Mesenteric fat pad (tissue), 1 donor: Measurements from ENCODE around the gene INAFM2. TPM values are rescaled to one million over a fixed set of nuclear protein-coding genes. Genes with fewer than 3 reads are reported as not detected.
A peak's percentile ranks its signal among the peaks of the same experiment; 100 is the strongest.

Experiments used
- DNase-seq: peaks from one replicate; pipeline ENCODE4 v3.0.0-alpha.2; 2020; ENCODE audit warnings: low spot score
- total RNA-seq: library from RNA; stranded (reverse); fragmentation: NEBNext Ultra II Directional; extraction: Animal tissue kit (Norgen Biotek cat#: 25700); gene quantifications from one replicate; pipeline ENCODE4 v1.2.1, GENCODE V29; 2021
- donor health status: DM: yes; HTN: yes; CAD: no.

INAFM2 gene
- total RNA-seq, 1 donor from 2014 or later = 27.9 TPM

DNA sequence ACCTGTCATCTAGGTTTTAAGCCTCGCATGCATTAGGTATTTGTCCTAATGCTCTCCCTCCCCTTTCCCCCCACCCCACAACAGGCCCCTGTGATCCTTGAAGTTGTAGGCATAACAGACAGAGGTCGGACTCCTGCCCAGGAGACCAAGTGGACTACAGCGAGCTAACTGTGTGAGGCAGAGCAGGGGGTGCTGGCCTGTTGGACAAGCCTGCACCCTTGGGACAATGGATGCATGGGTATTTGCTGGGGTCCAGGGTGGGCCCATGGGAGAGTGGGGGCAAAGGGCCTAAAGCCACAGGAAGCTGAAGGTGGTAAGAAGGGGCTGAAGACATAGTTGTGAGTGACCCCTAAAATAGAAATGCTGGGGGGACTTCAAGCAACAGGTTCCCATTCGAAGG, 18.2 kb upstream of the INAFM2 start:
- DNase-seq = no peak

GRCh38 chr15:40306371-40306770, 17.1 kb upstream of the INAFM2 start:
- DNase-seq = no peak

- DNase-seq = no peak
Measured at GRCh38 chr15:40306908-40307307, 16.6 kb upstream of the INAFM2 start.

DNA sequence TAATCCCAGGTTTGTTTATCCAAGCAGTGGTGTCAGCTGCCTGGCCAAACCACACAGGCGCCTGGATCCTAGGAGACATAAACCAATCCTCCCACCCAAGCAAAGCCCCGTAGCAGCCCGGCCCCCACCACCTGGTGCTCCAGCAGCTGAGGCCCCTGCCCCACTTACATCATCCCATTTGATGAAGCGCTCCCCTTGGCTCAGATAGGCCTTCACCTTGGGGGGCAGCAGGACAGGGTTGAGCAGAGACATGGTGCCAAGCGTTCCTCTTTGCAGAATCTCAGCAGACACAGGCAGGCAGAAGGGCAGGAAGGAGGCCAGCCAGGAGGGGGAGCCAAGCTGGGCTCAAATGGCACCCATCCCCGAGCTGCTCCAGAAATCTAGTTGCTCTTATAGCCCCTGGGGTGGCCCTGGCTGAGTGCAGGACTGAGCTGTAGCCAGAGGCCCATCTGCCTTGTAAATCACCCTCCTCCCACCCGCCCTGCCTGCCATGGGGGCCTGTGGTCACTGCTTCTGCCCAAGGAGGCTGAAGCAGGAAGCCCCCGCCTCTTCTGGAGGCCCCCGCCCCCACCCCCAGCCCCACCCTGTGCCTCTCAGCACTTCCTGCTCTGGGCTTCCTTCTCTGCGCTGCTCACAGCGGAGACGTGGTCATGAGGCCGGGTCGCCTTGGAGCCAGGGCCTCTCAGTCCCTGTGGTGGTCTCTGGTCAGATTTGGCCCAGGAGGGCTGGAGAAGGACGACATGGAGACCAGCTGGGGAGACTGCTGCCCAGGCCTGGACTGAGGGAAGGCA, 15.9 kb upstream of the INAFM2 start, which contains the start of gene PLCB2:
PLCB2 (minus strand) TSS at position 515 of the 791 bp plus-strand sequence; CDS start at position 252, 263 bp downstream.
- DNase-seq = no peak

GRCh38 chr15:40309344-40309862, 14.1 kb upstream of the INAFM2 start:
- no peak for DNase-seq

DNA sequence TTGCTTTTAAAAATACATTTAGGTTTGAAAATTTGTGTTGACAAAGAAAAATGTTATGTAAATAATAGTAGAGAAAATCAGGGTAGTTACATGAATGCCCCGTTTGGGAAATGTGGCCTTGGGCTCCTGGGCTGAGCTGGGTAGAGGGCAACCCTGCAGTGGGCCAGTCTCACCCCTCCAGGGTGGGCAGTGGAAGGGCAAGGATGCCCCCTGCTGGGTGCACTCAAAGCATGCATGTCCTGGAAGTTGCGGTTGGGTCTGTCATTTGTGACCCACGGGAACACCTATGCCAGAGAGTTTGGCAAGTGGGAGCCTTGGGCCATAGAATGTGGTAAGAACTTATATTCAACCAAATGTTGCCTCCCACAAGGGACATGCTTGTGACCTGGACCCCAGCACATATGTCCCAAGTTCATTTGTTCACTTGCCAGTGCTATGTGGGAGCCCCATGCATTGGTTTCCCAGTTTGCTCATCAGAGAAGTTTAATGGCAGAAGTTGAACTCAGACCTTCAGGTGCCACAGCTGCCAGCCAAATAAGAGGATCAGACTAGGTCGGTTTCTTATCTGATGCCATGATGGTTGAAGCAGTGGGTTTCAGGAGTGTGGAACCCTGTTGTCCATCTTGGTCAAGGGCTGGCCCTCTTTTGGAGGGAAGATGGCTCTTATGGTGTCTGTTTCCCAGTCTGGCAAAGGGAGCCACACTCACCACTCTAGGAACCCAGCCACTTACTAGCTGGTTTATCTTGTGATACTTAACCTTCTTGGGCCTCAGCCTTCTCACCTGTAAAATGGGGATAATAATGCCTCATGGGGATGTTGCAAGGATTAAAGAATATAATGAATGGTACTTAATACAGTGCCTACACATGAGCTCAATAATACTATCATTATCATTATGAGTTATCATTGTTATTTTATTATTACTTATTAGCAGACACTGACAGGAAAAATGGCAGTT, 13.2 kb upstream of the INAFM2 start:
- no peak for DNase-seq

- DNase-seq = no peak
Measured at GRCh38 chr15:40310993-40311392, 12.5 kb upstream of the INAFM2 start.

DNA sequence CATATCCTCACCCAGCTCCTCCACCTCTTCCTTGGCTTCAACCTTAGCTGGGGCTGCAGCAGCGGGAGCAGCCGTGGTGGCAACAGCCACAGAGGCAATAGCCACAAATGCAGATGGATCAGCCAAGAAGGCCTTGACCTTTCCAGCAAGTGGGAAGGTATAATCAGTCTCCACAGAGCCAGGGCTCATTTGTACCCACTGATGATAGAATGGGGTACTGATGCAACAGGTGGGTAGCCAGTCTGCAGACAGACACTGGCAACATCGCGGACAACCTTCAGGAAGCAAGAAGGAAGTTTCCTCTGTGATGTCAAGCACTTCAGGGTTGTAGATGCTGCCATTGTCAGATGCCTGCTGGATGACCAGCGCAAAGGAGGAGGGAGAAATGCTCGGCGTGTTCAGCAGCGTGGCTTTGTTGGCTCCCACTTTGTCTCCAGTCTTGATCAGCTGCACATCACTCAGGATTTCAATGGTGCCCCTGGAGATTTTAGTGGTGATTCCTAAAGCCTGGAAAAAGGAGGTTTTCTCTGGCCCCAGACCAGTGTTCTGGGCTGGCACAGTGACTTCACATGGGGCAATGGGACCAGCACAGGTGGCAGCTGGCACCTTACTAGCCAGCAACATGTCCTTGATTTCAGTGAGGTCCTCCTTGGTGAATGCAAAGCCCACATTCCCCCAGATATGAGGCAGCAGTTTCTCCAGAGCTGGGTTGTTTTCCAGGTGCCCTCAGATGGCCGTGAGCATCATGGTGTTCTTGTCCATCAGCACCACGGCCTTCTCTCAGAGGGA, 10.9 kb upstream of the INAFM2 start:
- DNase-seq = no peak

- no peak for DNase-seq
Measured at GRCh38 chr15:40313531-40314398, 9.7 kb upstream of the INAFM2 start.

- no peak for DNase-seq
Measured at GRCh38 chr15:40314723-40315276, 8.7 kb upstream of the INAFM2 start.

GRCh38 chr15:40316931-40317330, 6.6 kb upstream of the INAFM2 start:
- DNase-seq = no peak

DNA sequence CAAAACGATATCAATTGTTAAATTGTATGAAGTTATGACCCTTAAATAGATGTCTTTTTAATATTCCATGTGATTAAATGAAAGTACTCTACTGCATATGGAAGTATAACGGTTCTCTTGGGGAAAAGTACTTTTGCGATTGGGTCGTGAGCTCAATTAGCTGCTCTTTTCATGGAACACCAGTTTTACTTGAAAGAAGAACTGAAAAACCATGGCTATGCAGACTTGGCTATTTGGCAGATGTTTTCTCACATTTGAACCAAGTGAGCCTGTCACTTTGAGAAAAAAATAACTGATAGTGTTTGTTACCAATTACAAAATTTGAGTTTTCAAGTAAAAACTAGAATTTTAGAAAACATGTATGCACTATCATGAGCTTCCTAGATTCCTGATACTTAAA, 5.9 kb upstream of the INAFM2 start:
- DNase-seq = no peak

- DNase-seq = peak; percentile 37
Measured at GRCh38 chr15:40320409-40320808, 3.1 kb upstream of the INAFM2 start.

GRCh38 chr15:40320931-40321371, 2.5 kb upstream of the INAFM2 start:
- peak; percentile 9 for DNase-seq

- DNase-seq = peak; percentile 82
Measured at GRCh38 chr15:40322531-40323238, 807 bp upstream of the INAFM2 start.

DNA sequence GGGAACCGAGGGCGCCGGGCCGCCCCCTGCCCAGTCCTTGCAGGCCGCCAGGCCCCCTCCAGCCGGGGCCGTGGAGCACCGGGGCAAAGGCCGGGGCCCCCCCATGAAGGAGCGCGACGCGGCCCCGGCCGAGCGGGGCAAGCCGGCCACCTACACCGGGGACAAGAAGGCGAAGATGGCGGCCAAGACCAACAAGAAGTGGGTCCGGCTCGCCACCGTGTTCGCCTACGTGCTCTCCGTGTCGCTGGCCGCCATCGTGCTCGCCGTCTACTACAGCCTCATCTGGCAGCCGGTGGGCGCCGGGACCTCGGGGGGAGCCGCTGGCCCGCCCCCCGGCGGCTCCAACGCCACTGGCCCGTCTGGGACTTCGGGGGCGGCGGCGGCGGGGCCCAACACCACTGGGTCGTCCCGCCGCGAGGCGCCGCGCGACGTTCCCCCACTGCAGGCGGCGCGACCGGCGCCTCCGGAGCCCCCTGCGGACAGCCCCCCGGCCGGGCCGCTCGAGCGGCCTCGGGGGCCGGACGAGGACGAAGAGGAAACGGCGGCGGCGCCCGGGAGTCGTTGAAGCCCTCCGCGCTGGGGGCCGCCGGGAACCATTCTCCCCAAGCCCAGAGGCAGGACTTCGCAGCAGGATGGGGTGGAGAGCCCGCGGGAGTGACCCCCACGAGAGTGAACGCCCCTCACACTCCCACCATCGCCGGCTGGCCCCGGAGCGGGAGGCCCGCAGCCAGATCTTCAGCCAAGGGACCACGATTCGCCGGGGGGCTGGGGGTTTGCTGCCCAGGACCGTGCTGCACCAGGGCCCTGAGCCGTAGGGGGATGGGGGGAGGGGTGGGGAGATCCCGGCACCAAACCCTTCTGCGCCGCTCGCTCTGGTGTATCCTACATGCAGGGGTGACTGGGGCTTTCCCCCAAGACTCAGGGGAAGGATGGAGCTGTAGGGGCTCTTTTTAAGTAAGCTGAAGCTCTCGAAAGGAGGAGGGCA, 753 bp downstream of the INAFM2 start:
- peak; percentile 90 for DNase-seq

GRCh38 chr15:40325188-40325587, 1.7 kb downstream of the INAFM2 start:
- DNase-seq = no peak

GRCh38 chr15:40325700-40326099, 2.2 kb downstream of the INAFM2 start:
- no peak for DNase-seq
